GM12873 (cell line): ENCODE measurements around the gene APC2.

ENCODE experiments used
- TF ChIP-seq, protein P1 (sequence below): IDR thresholded peaks from 2 replicates; pipeline ENCODE4 v1.5.1; 2012; ENCODE audit warnings: low read depth, mild to moderate bottlenecking, moderate library complexity, low read length, control low read depth; ENCODE audit not compliant: insufficient read depth; ENCODE audit errors: missing control alignments

APC2 gene

DNA sequence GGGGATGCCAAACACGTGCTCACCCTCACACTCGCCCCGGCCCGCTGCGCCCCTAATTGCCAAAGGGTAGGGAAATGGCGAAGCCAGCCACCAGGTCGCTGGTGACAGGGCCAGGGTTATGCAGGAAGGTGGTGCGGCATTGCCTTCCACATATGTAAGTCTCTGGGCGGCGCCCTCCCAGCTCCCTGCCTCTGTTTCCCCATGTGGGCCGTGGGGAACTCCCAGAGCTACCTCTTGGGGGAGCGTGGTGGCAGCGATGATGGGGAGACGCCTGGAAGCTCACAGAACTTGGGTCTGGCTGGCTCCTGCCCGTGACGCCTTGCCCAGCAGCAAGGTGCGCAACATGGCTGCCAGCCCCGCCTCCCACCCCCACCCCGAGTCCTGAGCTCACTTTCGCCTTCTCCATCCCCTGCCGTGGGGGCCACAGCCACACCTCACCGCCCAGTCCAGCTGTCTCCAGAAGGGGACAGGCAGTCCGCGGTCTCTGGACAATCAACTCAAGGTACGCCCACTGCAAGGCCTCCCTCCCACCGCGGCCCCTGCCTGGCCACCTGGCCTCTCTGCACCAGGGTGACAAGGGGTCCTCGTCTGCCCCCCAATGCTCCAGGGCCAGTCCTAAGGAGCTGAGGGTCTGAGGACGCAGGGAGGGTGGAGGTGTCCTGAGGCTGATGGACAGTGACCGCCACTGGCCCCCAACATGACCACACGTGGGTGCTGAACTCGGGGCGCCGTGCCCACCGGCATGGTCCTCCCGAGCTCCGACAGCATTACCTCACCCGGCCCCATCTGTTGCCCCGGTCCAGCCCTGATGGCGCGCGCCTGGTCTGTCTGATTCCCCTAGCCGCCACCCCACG lies 22.5 kb downstream of the APC2 start:
- TF ChIP-seq, protein P1, sequence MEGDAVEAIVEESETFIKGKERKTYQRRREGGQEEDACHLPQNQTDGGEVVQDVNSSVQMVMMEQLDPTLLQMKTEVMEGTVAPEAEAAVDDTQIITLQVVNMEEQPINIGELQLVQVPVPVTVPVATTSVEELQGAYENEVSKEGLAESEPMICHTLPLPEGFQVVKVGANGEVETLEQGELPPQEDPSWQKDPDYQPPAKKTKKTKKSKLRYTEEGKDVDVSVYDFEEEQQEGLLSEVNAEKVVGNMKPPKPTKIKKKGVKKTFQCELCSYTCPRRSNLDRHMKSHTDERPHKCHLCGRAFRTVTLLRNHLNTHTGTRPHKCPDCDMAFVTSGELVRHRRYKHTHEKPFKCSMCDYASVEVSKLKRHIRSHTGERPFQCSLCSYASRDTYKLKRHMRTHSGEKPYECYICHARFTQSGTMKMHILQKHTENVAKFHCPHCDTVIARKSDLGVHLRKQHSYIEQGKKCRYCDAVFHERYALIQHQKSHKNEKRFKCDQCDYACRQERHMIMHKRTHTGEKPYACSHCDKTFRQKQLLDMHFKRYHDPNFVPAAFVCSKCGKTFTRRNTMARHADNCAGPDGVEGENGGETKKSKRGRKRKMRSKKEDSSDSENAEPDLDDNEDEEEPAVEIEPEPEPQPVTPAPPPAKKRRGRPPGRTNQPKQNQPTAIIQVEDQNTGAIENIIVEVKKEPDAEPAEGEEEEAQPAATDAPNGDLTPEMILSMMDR, result no peak

- TF ChIP-seq, protein P1, result no peak
These were observed 23.3 kb downstream of the APC2 start for GRCh38 chr19:1473085-1473851.

- TF ChIP-seq, protein P1, result no peak
These were observed 24.3 kb downstream of the APC2 start for GRCh38 chr19:1474011-1474764.

- TF ChIP-seq, protein P1, result no peak
These were observed 24.9 kb downstream of the APC2 start for GRCh38 chr19:1474765-1475351.

- TF ChIP-seq, protein P1, result no peak
These were observed 26.0 kb downstream of the APC2 start for GRCh38 chr19:1475751-1476437.

- TF ChIP-seq, protein P1, result no peak
These were observed 29.2 kb downstream of the APC2 start, which contains the start of gene C19orf25 for GRCh38 chr19:1478934-1479707. TSS of gene C19orf25 (minus strand) at chr19:1479215. CDS start at chr19:1478903, 312 bp downstream.
